ENCODE measurements around the gene ABCC1. TPM values are rescaled to one million over a fixed set of nuclear protein-coding genes. Genes with fewer than 3 reads are reported as not detected.

ABCC1 gene
- total RNA-seq: 46.5 and 49.8 TPM in 2 replicates

DNA sequence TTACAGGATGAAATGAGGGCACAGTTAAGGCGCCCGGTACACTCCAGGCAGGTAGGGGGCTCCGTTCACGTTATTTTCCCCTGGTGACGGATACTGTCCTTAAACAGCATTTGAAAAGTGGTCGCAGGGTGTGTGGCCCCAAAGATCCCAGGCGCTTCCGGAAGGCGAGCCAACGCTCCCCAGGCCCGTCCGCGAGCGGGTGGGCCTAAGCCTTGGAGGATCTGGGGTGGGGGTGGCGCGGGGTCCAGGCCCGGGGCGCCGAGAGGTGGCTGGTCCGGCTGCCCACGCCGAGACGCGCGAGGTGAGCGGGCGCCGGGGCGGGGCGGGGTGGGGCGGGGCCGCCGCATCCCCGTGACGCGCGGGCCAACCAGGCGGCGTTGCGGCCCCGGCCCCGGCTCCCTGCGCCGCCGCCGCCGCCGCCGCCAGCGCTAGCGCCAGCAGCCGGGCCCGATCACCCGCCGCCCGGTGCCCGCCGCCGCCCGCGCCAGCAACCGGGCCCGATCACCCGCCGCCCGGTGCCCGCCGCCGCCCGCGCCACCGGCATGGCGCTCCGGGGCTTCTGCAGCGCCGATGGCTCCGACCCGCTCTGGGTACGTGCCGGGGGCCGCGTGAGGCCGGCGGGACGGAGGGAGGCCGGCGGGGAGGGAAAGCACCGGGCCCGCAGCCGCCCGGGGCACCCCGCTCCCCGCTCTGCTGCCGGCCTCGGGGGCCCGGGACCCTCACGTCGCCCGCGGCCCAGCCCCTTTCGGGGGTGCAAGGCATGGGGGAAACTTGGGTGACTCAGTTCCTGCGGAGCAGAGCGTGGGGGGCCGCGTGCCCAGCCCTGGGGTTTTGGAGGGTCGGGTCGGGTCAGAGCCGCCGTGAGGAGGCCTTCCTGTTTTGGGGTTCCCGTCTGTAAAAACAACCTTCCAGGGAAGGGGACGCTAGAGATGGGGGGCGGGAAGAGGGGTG lies at the start of gene ABCC1:
ABCC1 (plus strand) TSS at position 407 of the 951 bp plus-strand sequence; CDS start at position 543, 136 bp downstream.
- peaks cover 5% of the 10 kb centered on the region for H3K36me3 Mint-ChIP-seq (ENCODE audit: low read depth)
- ChIA-PET CTCF (interaction anchor here (0.5 kb wide), 1 partner anchor 63 kb away, joined by 3 read pairs; no protein-coding TSS in a partner anchor), POLR2A (interaction anchor here (0.9 to 2.8 kb wide), 5 partner anchors 9 to 62 kb away, joined by 4 to 25 read pairs (median 9); partner anchors contain the start of gene CEP20)
- peaks cover 40% of the 10 kb centered on the region for H3K4me1 Mint-ChIP-seq
- TF ChIP-seq CTCF (IDR thresholded peaks at IDR 0.05): no peak
- intact Hi-C loops (cut with micrococcal nuclease): loop anchor here (1.0 kb wide), 3 partner anchors 12 to 61 kb away; partner anchors contain the start of gene CEP20
- no peaks in the 10 kb centered on the region for H3K9me3 Mint-ChIP-seq
- ATAC-seq (ENCODE audit: low read depth) (peak; percentile 80), DNase-seq (peak; percentile 53)
- no peaks in the 10 kb centered on the region for H3K27me3 Mint-ChIP-seq
- H3K4me3 Mint-ChIP-seq: peak within 1 kb of the TSS; percentile 93
- peak within 1 kb of the TSS; percentile 91 for H3K27ac Mint-ChIP-seq

DNA sequence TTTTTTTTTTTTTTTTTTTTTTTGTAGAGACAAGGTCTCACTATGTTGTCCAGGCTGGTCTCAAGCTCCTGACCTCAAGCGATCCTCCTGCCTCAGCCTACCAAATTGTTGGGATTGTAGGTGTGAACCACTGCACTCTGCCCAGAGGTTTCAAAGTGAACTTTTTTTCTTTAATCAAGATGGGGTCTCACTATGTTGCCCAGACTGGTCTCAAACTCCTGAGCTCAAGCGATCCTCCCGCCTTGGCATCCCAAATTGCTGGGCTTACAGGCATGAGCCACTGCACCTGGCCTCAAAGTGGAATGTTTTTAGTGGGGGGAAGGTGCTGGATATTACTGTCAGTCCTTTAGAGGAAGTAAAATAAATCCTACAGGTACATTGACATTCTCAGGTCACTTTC lies 49.1 kb upstream of the ABCC1 start:
- POLR2A ChIA-PET: interaction anchor here (0.6 kb wide), 1 partner anchor 39 kb away, joined by 5 read pairs; no protein-coding TSS in a partner anchor
- Mint-ChIP-seq H3K27me3 (no peaks in the 10 kb centered on the region), H3K9me3 (no peaks in the 10 kb centered on the region), H3K4me1 (peaks cover 13% of the 10 kb centered on the region), H3K36me3 (ENCODE audit: low read depth) (no peaks in the 10 kb centered on the region), H3K27ac (no peak overlapping the region), H3K4me3 (no peak overlapping the region)
- no peak for TF ChIP-seq CTCF (IDR thresholded peaks at IDR 0.05)
- CTCF ChIA-PET: no interaction called here
- no peak for ATAC-seq (ENCODE audit: low read depth)
- no peak for DNase-seq
- intact Hi-C loops (cut with micrococcal nuclease): no loop called here

DNA sequence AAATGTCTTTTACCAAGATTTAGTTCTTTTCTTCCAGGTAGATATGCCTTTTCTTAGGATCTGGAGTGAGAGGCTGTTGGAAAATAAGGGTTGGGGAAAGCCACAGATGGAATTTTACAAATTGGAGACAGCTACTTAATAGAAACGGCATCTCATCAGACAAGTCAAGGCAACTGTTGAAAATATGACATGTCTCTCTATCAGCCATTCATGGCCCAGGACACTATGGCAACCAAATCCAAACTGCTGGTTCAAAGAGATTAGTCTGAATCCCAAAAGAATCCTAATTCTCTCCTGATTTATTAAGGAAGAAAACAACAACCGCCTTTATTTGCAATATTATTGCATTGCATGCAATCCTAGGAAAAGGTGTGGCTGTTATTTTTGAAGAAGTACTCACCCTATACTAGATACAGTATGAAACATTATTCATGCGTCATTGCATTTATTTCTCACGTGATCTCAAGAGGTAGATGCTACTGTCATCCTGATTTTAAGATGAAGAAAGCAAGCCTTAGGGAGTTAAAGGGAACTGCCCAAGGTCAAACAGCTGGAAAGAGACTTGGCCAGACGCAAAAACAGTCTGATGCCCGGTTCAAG lies 48.4 kb upstream of the ABCC1 start:
- intact Hi-C loops (cut with micrococcal nuclease): no loop called here
- Mint-ChIP-seq H3K4me1 (peaks cover 13% of the 10 kb centered on the region), H3K4me3 (no peak overlapping the region), H3K27ac (no peak overlapping the region), H3K27me3 (no peaks in the 10 kb centered on the region), H3K36me3 (ENCODE audit: low read depth) (no peaks in the 10 kb centered on the region), H3K9me3 (no peaks in the 10 kb centered on the region)
- DNase-seq: no peak
- POLR2A ChIA-PET: interaction anchor here (0.7 kb wide), 1 partner anchor 174 kb away, joined by 3 read pairs; no protein-coding TSS in a partner anchor
- ATAC-seq (ENCODE audit: low read depth): peak; percentile 18
- CTCF ChIA-PET: no interaction called here
- TF ChIP-seq CTCF (IDR thresholded peaks at IDR 0.05): no peak

- Mint-ChIP-seq H3K4me3 (no peak overlapping the region), H3K36me3 (ENCODE audit: low read depth) (no peaks in the 10 kb centered on the region), H3K27me3 (no peaks in the 10 kb centered on the region), H3K4me1 (peaks cover 15% of the 10 kb centered on the region), H3K9me3 (no peaks in the 10 kb centered on the region), H3K27ac (no peak overlapping the region)
- CTCF ChIA-PET: no interaction called here
- TF ChIP-seq CTCF (IDR thresholded peaks at IDR 0.05): no peak
- POLR2A ChIA-PET: no interaction called here
- intact Hi-C loops (cut with micrococcal nuclease): no loop called here
- no peak for DNase-seq
- ATAC-seq (ENCODE audit: low read depth): no peak
These were observed 45.5 kb upstream of the ABCC1 start for GRCh38 chr16:15903960-15904359.

DNA sequence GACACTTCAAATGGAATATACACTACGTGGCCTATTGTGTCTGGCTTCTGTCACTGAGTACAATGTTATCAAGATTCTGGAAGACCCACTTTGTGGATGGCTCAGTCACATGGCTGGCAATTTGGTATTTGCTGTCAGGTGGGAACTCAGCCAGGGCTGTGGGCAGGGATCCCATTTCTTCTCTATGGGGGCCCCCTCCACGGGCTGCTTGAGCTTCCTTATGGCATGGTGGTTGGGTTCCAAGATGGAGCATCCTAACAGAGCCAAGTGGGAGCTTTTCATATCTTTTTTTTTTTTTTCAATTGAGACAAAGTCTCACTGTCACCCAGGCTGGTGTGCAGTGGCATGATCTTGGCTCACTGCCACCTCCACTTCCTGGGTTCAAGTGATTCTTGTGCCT lies 43.0 kb upstream of the ABCC1 start:
- H3K9me3 Mint-ChIP-seq: no peaks in the 10 kb centered on the region
- peaks cover 9% of the 10 kb centered on the region for H3K4me1 Mint-ChIP-seq
- H3K27ac Mint-ChIP-seq: no peak overlapping the region
- intact Hi-C loops (cut with micrococcal nuclease): no loop called here
- DNase-seq (no peak), ATAC-seq (ENCODE audit: low read depth) (no peak)
- ChIA-PET POLR2A (no interaction called here), CTCF (no interaction called here)
- H3K4me3 Mint-ChIP-seq: no peak overlapping the region
- H3K27me3 Mint-ChIP-seq: no peaks in the 10 kb centered on the region
- TF ChIP-seq CTCF (IDR thresholded peaks at IDR 0.05): no peak
- H3K36me3 Mint-ChIP-seq (ENCODE audit: low read depth): no peaks in the 10 kb centered on the region

All from activated B cell treated with CpG ODN at 0.5 μM for 24 hours (primary cell).